Neuronal stem cell (in vitro differentiated cells): Measurements from ENCODE around the gene TRAK1.

ENCODE experiments used
- DNase-seq: peaks from one replicate; pipeline ENCODE4 v3.0.0-alpha.2; 2013; ENCODE audit warnings: low spot score
- H2AFZ ChIP-seq: one replicate; pipeline ENCODE4 v1.6.1; 2013; ENCODE audit warnings: mild to moderate bottlenecking, low read length, inconsistent platforms
- H2AK5ac ChIP-seq: 2 replicates; pipeline ENCODE4 v1.6.1; 2013; ENCODE audit warnings: low read depth, mild to moderate bottlenecking, inconsistent platforms, low read length, moderate library complexity, mixed read lengths
- H2BK120ac ChIP-seq: 2 replicates; pipeline ENCODE4 v1.6.1; 2013; ENCODE audit warnings: low read depth, mild to moderate bottlenecking, inconsistent platforms, low read length, moderate library complexity, mixed read lengths
- H2BK12ac ChIP-seq: one replicate; pipeline ENCODE4 v1.6.1; 2013; ENCODE audit warnings: low read length, inconsistent platforms
- H2BK15ac ChIP-seq: 2 replicates; pipeline ENCODE4 v1.6.1; 2013; ENCODE audit warnings: mild to moderate bottlenecking, low read length, inconsistent platforms, mixed read lengths
- H2BK5ac ChIP-seq: one replicate; pipeline ENCODE4 v1.6.1; 2013; ENCODE audit warnings: inconsistent platforms, mild to moderate bottlenecking, low read length, moderate library complexity
- H3K14ac ChIP-seq: one replicate; pipeline ENCODE4 v1.6.1; 2013; ENCODE audit warnings: low read length, inconsistent platforms
- H3K18ac ChIP-seq: 2 replicates; pipeline ENCODE4 v1.6.1; 2013; ENCODE audit warnings: low read length, inconsistent platforms
- H3K23ac ChIP-seq: 2 replicates; pipeline ENCODE4 v1.6.1; 2013; ENCODE audit warnings: low read depth, mild to moderate bottlenecking, mixed read lengths, low read length, inconsistent platforms; ENCODE audit not compliant: poor library complexity
- H3K27ac ChIP-seq: replicated peaks from 3 replicates; pipeline ENCODE4 v1.5.1; 2013; ENCODE audit warnings: low read length, inconsistent platforms
- H3K27me3 ChIP-seq, 3 experiments: 2 replicates each; pipeline ENCODE4 v1.6.1; 2013; ENCODE audit warnings: low read length in 3 of 3, mild to moderate bottlenecking in 2 of 3, inconsistent platforms in 1 of 3, low read depth in 1 of 3, mixed read lengths in 1 of 3, moderate library complexity in 1 of 3; ENCODE audit not compliant: control insufficient read depth in 3 of 3, insufficient read depth in 3 of 3
- H3K36me3 ChIP-seq, 2 donors: replicated peaks in 1 of 2; 2 replicates each; pipeline ENCODE4 v1.6.1; 2013; ENCODE audit warnings: low read length in 2 of 2; ENCODE audit not compliant: control insufficient read depth in 2 of 2, insufficient read depth in 2 of 2
- H3K4ac ChIP-seq: 2 replicates; pipeline ENCODE4 v1.6.1; 2013; ENCODE audit warnings: inconsistent platforms, mild to moderate bottlenecking, low read length, moderate library complexity
- H3K4me1 ChIP-seq, 2 donors: 1 replicate in 1 of 2; 2 replicates in 1 of 2; pipeline ENCODE4 v1.6.1; 2013; ENCODE audit warnings: low read length in 2 of 2, low read depth in 1 of 2; ENCODE audit not compliant: control insufficient read depth in 2 of 2, insufficient read depth in 1 of 2
- H3K4me2 ChIP-seq: one replicate; pipeline ENCODE4 v1.6.1; 2013; ENCODE audit warnings: mild to moderate bottlenecking, low read length, inconsistent platforms; ENCODE audit not compliant: insufficient read depth, poor library complexity, severe bottlenecking
- H3K4me3 ChIP-seq, 2 donors: 2 replicates each; pipeline ENCODE4 v1.5.1; 2013; ENCODE audit warnings: low read length in 2 of 2, mild to moderate bottlenecking in 2 of 2, inconsistent platforms in 1 of 2, moderate library complexity in 1 of 2
- H3K79me1 ChIP-seq: one replicate; pipeline ENCODE4 v1.6.1; 2013; ENCODE audit warnings: low read depth, mild to moderate bottlenecking, inconsistent platforms, low read length, moderate library complexity
- H3K9ac ChIP-seq: one replicate; pipeline ENCODE4 v1.6.1; 2013; ENCODE audit warnings: mild to moderate bottlenecking, low read depth, low read length, inconsistent platforms; ENCODE audit not compliant: poor library complexity
- H3K9me3 ChIP-seq, 2 donors: replicated peaks in 1 of 2; 2 replicates each; pipeline versions ENCODE3 to v1.6.1; 2013; ENCODE audit warnings: low read length in 2 of 2, mild to moderate bottlenecking in 2 of 2, inconsistent platforms in 1 of 2, low read depth in 1 of 2, mixed read lengths in 1 of 2, moderate library complexity in 1 of 2; ENCODE audit not compliant: control insufficient read depth in 2 of 2, insufficient read depth in 1 of 2
- H4K8ac ChIP-seq: one replicate; pipeline ENCODE4 v1.6.1; 2013; ENCODE audit warnings: low read depth, mild to moderate bottlenecking, inconsistent platforms, low read length, moderate library complexity
- H4K91ac ChIP-seq: one replicate; pipeline ENCODE4 v1.6.1; 2013; ENCODE audit warnings: low read length, low read depth, mild to moderate bottlenecking, inconsistent platforms; ENCODE audit not compliant: poor library complexity
- WGBS, 2 donors: extraction: QIAGEN DNeasy Blood & Tissue Kit; methylation state at CpG; one replicate each; pipeline ENCODE4 v1.1.7; 2013; ENCODE audit warnings: missing lambda C conversion rate in 2 of 2, mixed read lengths in 1 of 2; ENCODE audit not compliant: insufficient read length in 2 of 2, insufficient replicate concordance in 1 of 2; ENCODE audit errors: extremely low coverage in 2 of 2; 5-methylcytosine and 5-hydroxymethylcytosine counted together

The TRAK1 gene

DNA sequence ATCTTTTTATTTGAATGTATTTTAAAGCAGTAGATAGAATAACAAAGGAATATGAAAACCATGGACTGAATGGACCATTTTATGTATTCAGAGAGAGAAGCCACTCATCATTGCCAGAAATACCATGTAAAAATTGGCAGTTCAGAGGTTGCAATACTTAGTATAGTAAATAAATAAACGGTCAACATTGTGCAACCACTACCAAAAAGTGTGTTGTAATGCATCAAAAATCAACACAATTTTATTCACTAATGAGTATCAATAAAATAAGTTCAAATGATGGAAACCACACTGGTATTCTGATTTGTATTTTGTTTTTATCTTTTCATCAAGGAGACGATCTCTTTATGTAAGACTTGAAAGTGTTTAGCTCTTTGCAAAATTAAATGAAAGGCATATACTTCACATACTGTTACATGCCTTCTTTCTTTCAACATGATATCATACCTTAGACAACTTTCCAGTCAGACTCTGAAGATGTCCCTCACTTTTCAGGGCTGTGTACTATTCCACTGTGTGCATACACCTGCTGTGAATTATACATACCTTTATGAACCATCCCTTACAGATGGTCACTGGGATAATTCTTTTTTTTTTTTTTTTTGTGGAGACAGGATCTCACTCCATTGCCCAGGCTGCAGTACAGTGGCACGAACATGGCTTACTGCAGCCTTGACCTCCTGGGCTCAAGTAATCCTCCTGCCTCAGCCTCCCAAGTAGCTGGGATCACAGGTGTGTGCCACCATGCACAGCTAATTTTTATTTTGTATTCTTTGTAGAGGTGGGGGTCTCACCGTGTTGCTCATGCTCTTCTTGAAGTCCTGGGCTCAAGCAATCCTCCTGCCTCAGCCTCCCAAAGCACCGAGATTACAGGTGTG is 134.6 kb downstream of the TRAK1 start:
- WGBS, 2 donors: no CpG with 5 or more reads among the region's 5 CpGs
- Histone ChIP-seq H3K27ac (no peak overlapping the region), H2AFZ (no peak overlapping the region), H2BK5ac (no peak overlapping the region), H3K4me2 (no peak overlapping the region), H3K27me3 (no peaks in the 10 kb centered on the region), H3K36me3 (peaks cover 18 to 59% of the 10 kb centered on the region in 2 donors), H2BK12ac (no peak overlapping the region), H2AK5ac (no peak overlapping the region), H2BK120ac (no peak overlapping the region), H3K23ac (no peak overlapping the region), H4K8ac (no peak overlapping the region), H3K4me3 (no peak overlapping the region), H3K14ac (no peak overlapping the region), H3K9ac (no peak overlapping the region), H4K91ac (no peak overlapping the region), H3K18ac (no peak overlapping the region), H2BK15ac (no peak overlapping the region), H3K79me1 (no peaks in the 10 kb centered on the region), H3K4me1 (peaks cover 0 to 1% of the 10 kb centered on the region in 2 donors), H3K4ac (no peak overlapping the region), H3K9me3 (no peaks in the 10 kb centered on the region)
- DNase-seq: no peak

DNA sequence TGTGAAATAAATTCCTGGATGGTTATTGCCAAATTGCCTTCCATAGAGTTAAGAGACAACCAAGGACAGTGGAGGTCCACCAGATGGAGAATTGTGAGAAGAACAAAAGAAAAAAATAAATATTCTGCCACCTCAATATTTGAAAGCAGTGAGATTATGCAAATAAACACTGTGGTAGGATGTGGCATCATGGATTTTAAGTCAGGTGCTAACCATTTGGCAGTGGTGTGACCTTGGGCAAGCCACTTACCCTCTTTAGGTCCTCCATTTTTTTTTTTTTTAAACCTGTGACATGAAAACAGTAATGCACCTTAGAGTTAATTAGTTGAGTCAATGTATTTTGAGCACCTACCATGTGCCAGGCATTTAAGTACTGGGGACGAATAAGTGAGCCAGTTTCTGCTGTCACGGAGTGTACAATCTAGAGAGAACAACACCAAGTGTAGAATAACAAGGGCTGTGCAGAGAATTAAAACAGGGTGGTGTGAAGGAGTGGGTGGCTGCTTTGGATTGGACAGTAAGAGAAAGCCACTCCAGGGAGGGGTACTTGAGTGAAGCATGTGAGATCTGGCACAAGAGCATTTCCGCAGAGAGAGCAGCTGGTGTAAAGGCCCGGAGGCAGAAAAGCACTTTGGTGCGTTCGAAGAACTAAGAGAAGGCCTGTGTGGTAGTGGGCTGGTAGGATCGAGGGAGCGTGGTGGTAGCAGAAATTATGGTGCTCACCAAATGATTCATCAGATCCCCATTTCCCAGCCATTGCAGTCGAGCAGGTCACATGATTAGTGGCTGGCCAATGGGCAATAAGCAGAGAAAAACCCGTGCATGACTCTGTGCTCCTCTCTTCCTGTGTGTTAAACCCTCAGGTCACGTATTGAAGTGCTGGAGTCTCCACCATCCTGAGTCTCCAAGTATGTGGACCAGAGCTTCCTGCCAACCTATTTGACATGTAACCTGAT is 135.6 kb downstream of the TRAK1 start:
- no peak overlapping the region for H3K4me2 ChIP-seq
- H3K9me3 ChIP-seq: no peaks in the 10 kb centered on the region
- no peaks in the 10 kb centered on the region for H3K79me1 ChIP-seq
- H3K23ac ChIP-seq: no peak overlapping the region
- H2BK15ac ChIP-seq: no peak overlapping the region
- H2BK12ac ChIP-seq: no peak overlapping the region
- no peak for DNase-seq
- no peak overlapping the region for H3K27ac ChIP-seq
- H2BK5ac ChIP-seq: no peak overlapping the region
- H3K9ac ChIP-seq: no peak overlapping the region
- peaks cover 18 to 49% of the 10 kb centered on the region in 2 donors for H3K36me3 ChIP-seq
- no peak overlapping the region for H4K91ac ChIP-seq
- no peak overlapping the region for H3K14ac ChIP-seq
- WGBS, 2 donors: no CpG with 5 or more reads among the region's 11 CpGs
- no peaks in the 10 kb centered on the region for H3K27me3 ChIP-seq
- H4K8ac ChIP-seq: no peak overlapping the region
- H3K4me1 ChIP-seq: peaks cover 0 to 5% of the 10 kb centered on the region in 2 donors
- H3K4me3 ChIP-seq: no peak overlapping the region
- H2BK120ac ChIP-seq: no peak overlapping the region
- no peak overlapping the region for H2AFZ ChIP-seq
- no peak overlapping the region for H3K4ac ChIP-seq
- H2AK5ac ChIP-seq: no peak overlapping the region
- no peak overlapping the region for H3K18ac ChIP-seq

DNA sequence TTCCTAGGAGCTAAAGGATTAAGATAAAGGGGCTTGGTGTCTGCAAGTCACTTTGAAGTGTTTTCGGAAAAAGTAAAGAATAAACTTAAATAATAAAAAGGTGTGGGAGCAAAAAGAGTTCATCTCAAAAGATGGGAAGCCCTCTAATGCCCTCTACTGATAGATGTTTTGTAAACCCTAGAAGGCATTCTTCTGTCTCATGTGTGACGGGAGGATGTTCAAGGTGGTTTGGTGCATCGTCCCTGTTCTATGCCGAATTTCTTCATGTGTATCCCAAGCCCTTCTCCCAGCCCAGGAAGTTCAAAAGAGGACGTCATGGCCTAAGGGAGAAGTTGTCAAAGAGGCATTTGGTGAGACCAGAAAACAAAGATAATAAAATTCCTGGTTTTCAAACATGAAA is 137.6 kb downstream of the TRAK1 start:
- H4K8ac ChIP-seq: no peak overlapping the region
- H3K14ac ChIP-seq: no peak overlapping the region
- H3K9me3 ChIP-seq: no peaks in the 10 kb centered on the region
- no peaks in the 10 kb centered on the region for H3K27me3 ChIP-seq
- H3K4me2 ChIP-seq: no peak overlapping the region
- H3K18ac ChIP-seq: no peak overlapping the region
- no peak overlapping the region for H2BK15ac ChIP-seq
- no peak overlapping the region for H3K27ac ChIP-seq
- H3K36me3 ChIP-seq: peaks cover under 1 to 28% of the 10 kb centered on the region in 2 donors
- no peak overlapping the region for H3K9ac ChIP-seq
- H2BK120ac ChIP-seq: no peak overlapping the region
- H4K91ac ChIP-seq: no peak overlapping the region
- no peaks in the 10 kb centered on the region for H3K79me1 ChIP-seq
- no peak overlapping the region for H3K4me3 ChIP-seq
- no CpG with 5 or more reads among the region's 5 CpGs for WGBS, 2 donors
- no peak overlapping the region for H2AK5ac ChIP-seq
- no peak for DNase-seq
- H2BK12ac ChIP-seq: no peak overlapping the region
- H2BK5ac ChIP-seq: no peak overlapping the region
- no peak overlapping the region for H3K23ac ChIP-seq
- H2AFZ ChIP-seq: no peak overlapping the region
- no peak overlapping the region for H3K4ac ChIP-seq
- H3K4me1 ChIP-seq: peaks cover 0 to 5% of the 10 kb centered on the region in 2 donors
